Measurements from ENCODE around the gene YAP1. TPM values are rescaled to one million over a fixed set of nuclear protein-coding genes. Genes with fewer than 3 reads are reported as not detected.

Gene YAP1
- total RNA-seq, result 87.2 and 96.6 TPM in 2 replicates

DNA sequence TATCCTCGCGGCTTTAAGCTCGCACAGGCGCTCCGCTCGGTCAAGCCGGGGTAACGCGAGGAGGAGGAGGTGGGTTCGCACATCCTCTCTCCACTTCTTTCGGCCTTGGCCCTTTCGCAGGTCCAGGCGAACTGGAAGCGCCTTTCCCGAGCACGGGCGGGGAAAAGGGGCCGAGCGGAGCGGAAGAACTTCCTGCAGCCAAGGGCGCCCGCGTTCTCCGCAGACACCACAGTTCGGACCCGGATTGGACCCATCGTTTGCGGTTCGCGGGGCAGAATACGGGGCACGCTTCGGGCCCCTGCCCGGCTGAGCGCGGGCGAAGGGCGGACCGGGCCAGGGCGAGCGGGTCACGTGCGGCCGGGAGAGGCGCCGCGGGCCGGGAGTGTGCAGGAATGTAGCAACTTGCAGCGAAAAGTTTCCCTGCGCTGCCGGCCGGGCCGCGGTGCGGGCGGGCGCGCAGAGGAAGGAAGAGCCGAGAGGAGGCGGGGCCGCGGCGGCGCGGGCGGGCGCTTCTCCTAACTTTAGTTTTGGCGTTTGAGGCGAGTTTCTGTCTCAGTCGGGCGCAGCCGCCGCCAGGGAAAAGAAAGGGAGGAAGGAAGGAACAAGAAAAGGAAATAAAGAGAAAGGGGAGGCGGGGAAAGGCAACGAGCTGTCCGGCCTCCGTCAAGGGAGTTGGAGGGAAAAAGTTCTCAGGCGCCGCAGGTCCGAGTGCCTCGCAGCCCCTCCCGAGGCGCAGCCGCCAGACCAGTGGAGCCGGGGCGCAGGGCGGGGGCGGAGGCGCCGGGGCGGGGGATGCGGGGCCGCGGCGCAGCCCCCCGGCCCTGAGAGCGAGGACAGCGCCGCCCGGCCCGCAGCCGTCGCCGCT is at the start of gene YAP1:
Gene YAP1 (plus strand): TSS at position 552 of the 865 bp plus-strand sequence. CDS start 402 bp downstream, outside the sequence.

Other genes with a start within 250 kb of the YAP1 start
- 0.49 and 1.6 TPM in 2 replicates for gene CEP126, start 195.4 kb upstream of the YAP1 start, total RNA-seq
- gene ANGPTL5, start 193.9 kb upstream of the YAP1 start, total RNA-seq, result not detected in 2 replicates
- gene CFAP300, start 63.0 kb upstream of the YAP1 start, total RNA-seq, result 10.0 and 10.8 TPM in 2 replicates
- gene BIRC3, start 207.0 kb downstream of the YAP1 start, total RNA-seq, result under 0.01 and 0.81 TPM in 2 replicates
- gene BIRC2, start 236.8 kb downstream of the YAP1 start, total RNA-seq, result 27.4 and 44.7 TPM in 2 replicates